Stimulated activated CD8-positive, alpha-beta memory T cell treated with anti-CD3 and anti-CD28 coated beads, Interleukin-7, amount 100 ng/mL, for 1 hour (primary cell): ENCODE measurements around the gene GAK.

Source experiments
- DNase-seq, 2 donors: peaks; one replicate each; pipeline ENCODE4 v3.0.0-alpha.2; 2020; ENCODE audit warnings: low read depth in 2 of 2

GAK gene

DNA sequence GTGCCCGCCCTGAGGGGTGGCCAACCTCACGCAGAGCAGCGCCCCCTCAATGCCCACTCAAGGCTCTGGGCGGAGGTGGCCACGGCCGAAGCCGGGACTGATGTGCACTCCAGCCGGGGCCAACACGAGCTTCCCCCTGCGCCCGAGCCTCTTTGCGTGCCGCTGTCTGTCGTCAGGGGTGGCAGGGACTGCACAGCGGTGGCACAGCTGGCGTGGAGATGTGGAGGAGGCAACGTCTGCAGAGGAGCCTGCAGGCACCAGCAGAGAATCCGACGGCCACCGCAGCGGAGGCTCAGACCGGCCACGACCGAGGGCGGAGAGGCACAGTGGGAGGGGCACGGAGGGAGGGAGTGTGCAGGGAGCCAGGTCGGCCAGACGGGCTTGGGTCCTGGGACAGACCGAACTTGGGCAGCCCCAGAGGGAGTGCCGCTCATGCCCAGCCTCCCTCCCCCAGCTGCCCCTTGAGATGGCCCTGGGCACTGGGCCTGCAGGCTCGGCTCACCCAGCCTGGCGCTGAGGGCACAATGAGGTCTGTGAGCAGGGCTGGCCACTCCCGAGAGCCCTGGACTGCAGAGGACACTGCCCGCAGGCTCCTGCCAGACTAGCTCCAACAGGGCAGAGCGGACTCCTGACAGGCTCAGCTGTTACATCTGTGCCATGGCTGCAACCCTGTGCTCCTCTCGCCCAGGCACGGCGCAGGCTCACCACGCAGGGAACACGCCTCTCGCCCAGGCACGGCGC is 59.7 kb downstream of the GAK start:
- no peak for DNase-seq

DNA sequence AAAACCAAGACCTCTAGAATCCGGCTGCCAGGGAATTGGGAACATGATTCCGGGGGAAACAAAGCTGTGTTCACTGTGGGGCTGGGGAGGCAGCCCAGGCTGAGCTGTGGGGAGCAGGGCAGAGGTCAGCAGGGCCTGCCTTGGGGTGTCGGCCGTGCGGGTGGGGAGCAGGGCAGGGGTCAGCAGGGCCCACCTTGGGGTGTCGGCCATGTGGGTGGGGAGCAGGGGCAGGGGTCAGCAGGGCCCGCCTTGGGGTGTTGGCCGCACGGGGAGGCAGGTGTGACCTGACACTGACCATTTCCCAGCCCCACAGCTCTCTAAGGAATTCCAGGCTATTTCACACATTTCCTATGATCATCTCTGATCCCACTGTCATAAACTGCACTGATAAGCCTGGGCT is 60.6 kb downstream of the GAK start:
- DNase-seq = no peak

DNA sequence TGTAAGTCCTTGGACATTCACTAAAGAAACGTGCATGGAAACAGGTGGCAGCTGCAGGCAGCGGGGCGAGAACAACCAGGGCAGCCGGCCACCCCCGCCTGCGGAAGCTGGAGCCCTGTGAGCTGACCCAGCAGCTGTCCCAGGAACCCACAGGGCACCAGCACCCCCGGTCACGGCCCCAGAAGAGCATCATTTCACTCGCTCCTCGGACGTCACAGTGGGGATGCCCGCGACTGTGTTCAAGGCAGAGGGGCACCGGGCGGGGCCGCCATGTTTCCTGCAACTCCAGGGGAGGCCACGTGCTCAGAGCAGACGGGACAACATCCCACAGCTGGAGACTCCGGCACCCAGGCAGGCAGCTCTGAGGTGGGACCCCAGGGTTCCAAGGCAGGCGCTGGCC is 61.2 kb downstream of the GAK start:
- DNase-seq = no peak

DNA sequence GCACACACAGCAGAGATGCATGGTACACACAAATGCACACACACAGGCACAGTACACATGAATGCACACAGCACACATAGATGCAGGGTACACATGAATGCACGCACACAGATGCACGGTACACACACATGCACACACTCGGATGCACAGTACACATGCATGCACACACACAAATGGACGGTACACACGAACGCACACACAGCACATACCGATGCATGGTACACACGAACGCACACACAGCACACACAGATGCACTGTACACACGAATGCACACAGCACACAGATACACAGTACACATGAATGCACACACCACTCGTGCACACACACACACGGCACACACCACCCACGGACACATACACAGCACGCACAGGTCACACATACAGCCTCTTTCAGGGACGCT is 62.3 kb downstream of the GAK start:
- no peak for DNase-seq

DNA sequence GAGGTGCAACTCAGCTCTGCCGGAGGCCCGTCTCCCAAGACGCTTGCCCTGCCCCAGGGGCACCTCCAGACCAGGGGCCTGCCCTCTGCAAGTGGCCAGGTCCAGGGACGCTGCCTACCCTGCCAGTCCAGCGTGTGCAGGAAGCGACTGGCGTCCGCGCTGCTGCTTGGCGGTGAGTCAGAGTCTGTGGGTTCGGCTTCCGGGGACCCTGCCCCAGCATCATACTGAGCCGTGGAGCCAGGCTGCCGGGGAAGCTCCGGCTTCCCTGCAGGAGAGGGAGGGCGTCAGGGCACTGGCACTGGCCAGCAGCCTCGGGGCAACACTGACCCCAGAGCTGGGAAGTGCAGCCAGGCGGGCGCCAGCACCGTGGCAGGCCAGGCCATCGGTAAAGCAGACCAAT is 63.7 kb downstream of the GAK start:
- no peak for DNase-seq

DNA sequence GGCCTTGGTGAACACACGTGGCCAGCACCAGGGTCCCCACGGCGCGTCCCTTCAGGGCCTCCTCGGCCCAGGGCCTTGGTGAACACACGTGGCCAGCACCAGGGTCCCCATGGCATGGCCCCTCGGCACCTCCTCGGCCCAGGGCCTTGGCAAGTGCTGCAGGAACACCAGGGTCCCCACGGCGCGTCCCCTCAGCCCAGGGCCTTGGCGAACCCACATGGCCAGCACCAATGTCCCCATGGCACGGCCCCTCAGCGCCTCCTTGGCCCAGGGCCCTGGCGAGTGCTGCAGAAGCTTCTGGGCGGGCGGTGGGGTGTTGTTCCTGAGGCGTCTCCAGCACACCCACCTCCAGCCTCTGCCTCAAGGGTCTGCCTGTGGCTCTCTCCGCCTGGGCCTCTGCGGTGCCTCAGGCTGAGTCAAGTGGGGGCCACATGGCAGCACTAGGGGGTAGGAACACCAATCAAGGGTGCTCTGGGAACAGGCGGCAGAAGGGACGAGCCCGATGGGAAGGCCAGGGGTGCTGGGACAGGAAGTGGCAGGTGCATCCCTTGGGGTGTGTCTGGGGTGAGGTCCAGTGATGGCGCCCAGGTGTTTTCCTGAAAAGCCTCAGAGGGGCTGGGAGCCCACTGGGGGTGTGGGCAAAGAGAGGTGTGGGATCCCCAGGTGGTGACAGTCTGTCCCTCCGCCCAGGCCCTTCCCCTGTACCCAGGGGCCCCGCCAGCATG is 64.4 kb downstream of the GAK start:
- DNase-seq = no peak

DNA sequence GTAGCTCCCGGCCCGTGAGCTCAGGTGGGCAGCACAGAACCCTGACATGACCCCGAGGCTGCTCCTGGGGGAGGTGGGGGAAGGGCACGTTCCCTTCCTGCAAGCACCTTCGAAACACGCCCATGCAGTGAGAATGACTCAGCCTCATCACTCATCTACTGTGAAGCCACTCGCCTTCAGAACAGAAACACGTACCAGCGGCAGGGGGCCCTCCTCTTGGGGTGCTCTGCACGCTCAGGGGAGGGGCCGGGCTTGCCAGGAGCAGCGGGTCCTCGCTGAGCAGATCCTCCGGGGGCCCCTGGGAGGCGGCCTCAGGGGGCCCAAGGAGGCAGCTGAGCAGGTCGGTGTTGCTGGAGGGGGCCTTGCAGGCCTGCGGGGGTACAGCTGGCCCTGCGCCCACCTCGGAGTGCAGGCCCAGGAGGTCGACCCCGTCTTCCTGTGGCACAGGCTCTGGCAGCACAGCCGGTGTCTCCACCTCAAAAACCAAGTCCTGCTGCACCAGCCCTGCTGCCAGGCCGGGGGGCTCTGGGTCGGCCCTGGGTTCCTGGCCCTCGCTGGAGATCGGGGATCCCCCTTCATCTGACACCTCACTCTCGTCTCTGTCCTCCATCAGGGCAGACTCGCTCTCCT is 65.2 kb downstream of the GAK start:
- no peak for DNase-seq

DNA sequence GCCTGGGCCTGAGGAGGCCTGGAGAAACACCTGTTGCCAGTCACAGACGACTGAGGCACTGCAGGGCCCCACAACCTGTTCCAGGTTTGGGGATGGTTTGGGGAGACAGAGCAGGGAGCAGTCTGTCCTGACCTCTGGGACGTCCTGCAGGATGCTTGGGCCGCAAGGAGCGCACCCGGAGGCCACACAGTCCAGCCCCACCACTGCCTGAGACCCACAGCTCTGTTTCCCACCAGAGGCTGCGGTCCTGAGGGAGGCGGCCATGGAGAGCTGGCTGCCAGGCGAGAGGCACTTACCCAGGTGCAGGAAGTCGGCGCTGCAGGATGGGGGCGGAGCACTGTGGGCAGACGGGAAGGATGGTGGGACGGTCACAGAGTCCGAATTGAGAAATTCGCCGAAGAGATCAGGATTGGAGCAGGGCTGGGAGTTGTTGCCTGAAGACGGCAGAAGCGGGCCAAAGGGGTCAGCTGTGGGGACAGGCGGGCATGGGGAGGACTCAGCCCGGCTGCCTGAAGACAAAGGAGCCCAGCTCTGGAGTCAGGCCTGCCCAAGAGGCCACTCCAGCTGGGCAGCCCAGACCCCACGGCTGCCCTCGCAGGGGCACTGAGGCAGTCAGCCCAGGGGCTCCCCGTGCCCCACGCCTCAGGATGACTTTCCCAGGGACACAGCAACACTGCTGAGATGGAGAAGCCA is 65.9 kb downstream of the GAK start:
- DNase-seq = no peak

DNA sequence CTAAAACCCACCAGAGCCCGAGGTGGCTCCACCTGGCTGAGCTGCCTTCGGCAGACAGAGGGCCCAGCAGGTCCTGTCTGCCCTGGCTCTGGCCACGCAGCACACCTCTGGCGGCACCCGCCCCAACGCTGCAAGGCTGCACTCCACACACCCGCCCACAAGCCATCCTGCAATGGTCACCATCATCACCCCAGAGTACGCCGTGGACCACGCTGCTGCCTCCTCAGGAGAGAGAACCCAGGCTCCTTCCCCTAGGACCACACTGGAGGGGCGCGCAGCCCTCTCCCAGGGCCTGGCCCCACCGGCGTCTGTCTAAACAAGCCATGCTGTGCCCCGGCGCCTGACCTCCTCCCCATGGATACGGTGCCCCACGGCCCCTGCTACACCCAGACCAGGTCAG is 66.5 kb downstream of the GAK start:
- DNase-seq = no peak

DNA sequence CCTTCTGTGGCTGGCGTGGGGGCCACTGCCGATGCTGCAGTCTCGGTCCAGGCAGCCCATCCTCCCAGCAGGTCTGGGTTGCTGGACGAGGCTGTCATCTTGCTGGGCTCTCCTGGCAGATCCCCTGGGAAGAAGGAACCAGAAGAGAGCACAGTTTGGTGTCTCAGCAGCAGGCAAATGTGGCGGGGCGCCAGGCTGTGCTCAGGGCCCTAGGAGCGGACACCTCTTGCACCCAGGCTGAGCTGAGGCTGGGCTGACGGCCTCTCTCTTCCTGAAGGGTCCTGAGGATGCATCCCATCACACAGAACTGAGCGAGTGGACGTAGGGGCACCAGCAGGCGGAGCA is 67.0 kb downstream of the GAK start:
- no peak for DNase-seq

DNA sequence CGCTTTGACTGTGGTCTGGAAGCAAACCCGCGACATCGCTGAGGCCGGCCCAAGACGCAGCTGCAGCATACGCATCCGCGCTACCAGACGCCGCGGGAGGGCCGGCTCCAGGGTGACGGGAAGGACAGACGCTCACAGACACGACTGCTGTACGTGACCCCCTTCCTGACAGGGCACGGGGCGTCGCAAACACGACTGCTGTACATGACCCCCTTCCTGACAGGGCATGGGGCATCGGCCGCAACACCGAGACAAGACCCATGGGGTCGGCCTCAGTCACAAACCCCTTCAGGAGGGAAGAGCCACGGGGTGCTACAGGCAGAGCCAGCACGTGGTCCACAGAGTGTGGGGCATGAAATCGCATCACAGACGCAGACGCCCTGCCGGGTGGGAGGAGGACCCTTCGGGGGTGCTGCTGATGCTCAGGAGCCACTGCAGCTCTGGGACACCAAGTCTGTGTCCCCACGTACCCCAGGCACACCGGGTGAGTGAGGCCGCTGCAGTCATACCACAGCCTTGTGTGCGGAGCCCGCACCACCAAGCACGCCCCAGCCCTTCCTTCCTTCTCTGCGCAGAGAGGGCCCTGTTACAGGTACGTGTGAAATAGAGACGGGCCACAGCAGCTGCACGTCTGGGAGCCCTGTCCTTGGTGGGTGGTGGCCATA is 67.5 kb downstream of the GAK start:
- no peak for DNase-seq

DNA sequence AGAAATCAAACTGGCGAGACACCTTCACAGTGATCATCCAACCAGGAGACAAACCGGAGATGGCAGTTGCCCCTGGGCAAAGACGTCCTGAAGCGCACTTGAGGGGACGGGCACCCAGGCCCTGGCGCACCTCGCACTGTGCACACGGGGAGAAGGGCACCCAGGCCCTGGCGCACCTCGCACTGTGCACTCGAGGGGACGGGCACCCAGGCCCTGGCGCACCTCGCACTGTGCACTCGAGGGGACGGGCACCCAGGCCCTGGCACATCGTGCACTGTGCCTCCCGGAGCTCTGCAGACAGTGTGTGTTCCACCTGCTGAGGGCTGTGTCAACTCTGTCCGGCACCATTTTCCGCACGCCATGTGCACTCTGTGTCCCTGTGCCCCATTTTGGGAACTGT is 71.6 kb downstream of the GAK start:
- DNase-seq = no peak

DNA sequence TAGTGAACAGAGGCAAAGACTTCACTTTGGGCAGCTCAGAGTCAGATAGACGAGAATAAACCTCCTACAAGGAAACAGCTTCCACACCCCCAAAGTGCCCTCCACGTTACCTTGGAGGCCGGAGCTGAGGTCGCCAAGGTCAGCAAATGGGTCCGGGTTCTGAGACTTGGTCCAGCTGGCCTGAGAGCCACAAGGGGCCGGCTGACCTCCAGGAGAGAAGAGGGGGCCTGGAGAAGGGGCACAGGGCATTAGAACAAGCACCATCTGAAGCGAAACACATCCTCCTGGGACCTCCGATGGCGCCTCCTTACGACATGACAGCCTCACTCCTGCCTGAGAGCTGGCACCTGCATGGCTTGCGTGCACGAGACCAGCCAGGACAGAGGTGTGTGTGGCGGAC is 72.6 kb downstream of the GAK start:
- DNase-seq = no peak

DNA sequence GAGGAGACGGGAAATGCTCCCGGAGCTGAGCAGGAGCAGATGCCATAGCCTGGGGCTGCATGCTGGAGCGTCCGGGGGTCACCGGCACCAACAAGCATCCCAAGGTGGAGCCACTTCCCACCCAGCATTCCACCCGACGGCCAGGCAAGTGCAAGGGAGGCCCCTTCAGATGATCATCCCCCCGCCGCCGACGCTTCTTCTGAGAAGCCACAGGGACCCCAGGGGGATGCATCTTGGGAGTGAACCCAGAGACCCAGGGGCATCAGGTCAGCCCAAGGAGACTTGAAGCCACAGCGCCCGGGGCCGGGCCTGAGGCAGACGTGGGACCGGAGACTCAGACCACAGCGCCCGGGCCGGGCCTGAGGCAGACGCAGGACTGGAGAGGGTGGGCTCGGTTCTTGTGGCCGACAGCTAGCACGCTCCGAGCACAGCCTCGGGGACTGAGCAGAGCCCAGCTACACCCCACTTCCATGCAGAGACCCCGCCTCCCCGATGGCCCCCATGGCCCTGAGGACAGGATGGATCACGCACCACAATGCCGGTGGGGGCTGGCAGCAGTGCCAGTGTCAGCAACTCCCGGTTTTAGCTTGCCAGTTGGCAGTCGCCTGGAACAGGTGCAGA is 73.2 kb downstream of the GAK start:
- DNase-seq = no peak

DNA sequence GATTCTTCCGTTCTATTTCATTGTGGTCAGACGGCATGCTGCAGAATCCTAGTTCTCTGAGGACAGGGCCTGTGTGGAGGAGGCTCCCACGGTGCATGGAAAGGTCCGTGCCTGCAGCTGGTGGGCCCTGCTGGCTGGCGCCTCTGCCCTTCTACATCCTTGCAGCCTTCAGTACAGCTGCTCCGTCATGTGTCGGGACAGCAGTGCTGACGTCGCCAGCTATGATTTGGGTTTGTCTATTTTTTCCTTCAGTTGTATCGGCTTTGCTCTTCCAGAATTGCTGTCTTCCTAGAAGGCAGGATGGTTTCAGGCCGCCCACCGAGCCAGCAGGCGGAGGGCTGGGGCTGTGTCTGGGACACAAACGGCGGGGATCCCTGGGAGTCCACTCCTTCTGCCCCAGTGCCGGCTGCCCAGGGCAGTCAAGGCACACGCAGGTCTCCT is 74.1 kb downstream of the GAK start:
- DNase-seq = no peak

DNA sequence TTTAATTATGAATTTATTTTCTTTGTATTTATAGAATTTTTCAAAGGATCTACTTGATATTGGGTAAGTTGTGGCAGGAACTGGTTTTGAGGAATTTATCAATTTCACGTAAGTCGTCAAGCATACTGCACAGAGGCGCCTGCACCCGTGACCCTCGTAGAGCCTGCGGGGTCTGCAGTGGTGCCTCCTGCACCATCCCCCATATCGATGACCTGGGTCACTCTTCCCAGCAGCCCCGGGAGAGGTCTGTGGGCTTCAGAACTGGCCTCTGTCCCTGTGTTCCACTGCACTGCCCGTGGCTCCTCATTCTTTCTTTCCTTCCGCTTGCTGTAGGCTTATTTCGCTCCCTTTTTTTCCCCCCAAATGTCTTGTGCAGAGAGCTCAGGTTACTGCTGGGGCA is 74.7 kb downstream of the GAK start:
- DNase-seq = no peak

DNA sequence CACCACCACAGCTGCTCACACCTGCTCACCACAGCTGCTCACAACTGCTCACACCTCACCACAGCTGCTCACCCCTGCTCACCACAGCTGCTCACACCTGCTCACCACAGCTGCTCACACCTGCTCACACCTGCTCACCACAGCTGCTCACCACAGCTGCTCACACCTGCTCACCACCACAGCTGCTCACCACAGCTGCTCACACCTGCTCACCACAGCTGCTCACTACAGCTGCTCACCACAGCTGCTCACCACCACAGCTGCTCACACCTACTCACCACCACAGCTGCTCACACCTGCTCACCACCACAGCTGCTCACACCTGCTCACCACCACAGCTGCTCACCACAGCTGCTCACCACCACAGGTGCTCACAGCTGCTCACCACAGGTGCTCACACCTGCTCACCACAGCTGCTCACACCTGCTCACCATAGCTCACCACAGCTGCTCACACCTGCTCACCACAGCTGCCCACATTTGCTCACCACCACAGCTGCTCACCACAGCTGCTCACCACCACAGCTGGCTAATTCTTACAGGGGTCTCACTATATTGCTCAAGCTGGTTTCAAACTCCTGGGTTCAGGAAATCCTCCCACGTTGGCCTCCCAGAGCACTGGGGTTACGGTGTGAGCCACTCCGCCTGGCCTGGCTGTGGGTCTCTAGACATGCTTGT is 75.8 kb downstream of the GAK start:
- DNase-seq = no peak

DNA sequence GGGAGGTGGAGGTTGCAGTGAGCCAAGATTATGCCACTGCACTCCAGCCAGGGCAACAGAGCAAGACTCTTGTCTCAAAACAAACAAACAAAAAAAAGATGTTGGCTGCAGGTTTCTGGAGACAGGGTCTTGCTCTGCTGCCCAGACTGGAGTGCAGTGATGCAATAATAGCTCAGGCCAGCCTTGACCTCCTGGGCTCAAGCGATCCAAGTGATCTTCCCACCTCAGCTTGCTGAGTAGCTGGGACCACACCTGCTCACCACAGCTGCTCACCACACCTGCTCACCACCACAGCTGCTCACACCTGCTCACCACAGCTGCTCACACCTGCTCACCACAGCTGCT is 76.3 kb downstream of the GAK start:
- no peak for DNase-seq

DNA sequence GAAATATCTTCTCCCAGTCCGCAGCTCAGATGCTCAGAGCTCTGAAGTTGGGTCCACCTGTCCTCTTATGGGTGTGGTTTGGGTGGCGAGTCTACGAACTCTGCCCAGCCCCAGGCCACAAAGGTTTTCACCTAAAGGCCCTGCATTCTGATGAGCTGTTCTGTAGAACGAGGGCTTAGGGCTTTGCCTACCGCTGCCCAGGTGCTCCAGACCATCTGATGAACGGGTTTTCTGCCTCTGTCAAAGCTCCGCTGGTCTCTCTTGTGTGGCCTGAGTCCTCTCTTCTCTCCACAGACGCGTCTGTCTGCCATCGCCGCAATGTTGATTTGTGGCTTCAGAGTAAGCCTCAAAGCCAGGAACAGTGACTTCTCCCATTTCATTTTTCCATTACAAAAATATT is 77.8 kb downstream of the GAK start:
- DNase-seq = no peak

DNA sequence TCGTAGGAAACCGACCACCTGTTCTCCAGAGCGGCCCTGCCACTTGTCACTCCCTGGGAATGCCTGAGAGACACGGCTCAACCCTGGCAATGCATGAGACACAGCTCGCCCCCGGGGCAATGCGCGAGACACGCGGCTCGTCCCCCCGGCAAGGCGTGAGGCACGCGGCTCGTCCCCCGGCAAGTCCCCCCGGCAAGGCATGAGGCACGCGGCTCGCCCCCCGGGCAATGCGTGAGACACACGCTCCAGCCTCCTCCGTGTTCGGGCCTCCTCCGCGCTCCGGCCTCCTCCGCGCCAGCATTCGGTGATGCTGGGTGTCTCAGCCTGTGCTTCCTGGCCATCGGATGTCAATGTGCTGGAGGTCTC is 78.7 kb downstream of the GAK start:
- no peak for DNase-seq

DNA sequence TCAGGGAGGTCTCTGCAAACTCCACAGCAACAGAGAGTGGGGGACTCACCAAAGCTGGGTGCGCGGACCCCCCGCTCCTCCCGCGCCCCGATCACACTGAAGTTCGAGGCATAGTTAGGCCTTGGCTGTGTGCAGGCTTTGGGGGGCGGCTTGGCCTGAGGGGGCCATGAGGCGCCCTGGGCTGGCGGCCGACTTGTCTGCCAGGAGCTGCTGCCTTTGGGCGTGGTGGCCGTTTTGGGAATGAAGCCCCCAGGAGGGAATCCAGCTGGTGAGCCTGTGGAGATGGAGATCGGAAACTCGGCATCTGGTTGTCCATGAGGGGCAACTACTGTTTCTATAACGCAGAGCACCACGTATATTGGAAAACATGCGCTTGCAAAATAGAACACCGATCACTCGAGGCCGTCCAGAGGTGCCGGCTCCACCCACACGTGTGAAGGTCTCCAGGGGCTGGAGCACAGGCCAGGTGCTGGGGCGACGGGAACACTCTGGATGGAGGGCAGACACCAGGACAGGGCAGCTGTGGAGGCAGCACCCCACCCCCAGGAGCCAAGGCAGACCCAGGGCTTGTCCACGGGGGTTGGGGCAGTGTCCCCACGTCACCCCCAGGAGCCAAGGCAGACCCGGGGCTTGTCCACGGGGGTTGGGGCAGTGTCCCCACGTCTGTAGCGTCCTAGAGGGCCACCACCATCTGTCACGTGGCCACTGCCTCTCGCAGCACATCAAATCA is 80.2 kb downstream of the GAK start:
- no peak for DNase-seq
